ENCODE results near the gene CLIC4. TPM values are rescaled to one million over a fixed set of nuclear protein-coding genes. Genes with fewer than 3 reads are reported as not detected.

Gene CLIC4
- total and polyA plus RNA-seq, 9 of the 15 experiments (the other 6 are each of a cell fraction or from before 2014, with no cell fraction given) = 16.0 to 67.5 (median 38.4) TPM

DNA sequence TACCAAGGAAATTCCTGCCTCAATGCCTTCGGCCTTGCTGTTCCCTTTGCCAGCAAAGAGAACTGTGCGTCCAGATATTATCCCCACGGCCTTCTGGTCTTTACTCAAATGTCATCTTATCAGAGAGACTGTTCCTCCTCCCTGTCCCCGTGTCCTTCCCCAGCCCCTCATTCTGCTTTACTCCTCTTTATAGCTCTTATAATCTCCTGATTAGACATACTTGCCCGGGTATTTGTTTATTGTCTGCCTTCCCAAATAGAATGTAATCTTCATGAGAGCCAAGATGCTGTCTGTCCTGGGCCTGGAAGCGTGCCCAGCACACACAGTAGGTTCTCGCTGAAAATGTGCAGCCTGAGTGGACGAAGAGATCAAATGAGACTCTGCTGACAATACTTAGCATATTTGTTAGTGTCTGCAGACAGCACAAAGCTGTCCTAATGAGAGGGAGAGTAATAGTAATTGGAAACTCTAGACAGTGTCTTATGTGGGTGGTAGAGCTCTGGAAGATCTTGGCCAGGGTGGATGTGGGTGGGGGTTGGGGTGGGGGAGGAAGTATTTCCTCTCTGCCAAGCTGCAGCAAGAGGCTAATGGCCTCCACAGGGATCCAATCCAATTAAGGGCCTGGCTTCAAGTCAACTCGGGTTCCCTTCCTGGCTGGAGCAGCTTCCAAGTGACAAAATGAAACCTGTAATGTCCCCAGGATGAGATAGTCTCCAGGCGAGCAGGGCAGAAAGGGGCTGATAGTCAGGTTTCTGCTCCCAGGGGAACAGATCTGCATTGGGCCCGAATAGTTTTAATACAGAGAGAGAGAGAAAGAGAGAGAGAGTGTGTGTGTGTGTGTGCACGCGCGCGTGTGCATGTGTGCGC lies 9.5 kb upstream of the CLIC4 start (continued):
- TF ChIP-seq NFE2L1 (tag; IDR thresholded peaks at IDR 0.05; ENCODE audit: borderline replicate concordance, low read depth) (no peak), SNAPC5 (CRISPR knock-in tag; IDR thresholded peaks at IDR 0.05) (no peak), TCF7L2 (IDR thresholded peaks at IDR 0.05; ENCODE audit: low read depth, low read length) (no peak), ZNF609 (CRISPR knock-in tag; IDR thresholded peaks at IDR 0.05; ENCODE audit: borderline replicate concordance) (no peak), HNRNPLL (IDR thresholded peaks at IDR 0.05; ENCODE audit: low read depth, low read length, poor library complexity, severe bottlenecking) (peak; percentile 9), XRCC4 (IDR thresholded peaks at IDR 0.05; ENCODE audit: extremely low read depth, insufficient read depth, insufficient read length) (no peak), HMGXB4 (CRISPR knock-in tag; IDR thresholded peaks at IDR 0.05) (no peak), TFAP4 (CRISPR knock-in tag; IDR thresholded peaks at IDR 0.05; ENCODE audit: borderline replicate concordance) (no peak), CHD2 (IDR thresholded peaks at IDR 0.05; ENCODE audit: low read depth, low read length) (no peak), ELF2 (CRISPR knock-in tag; IDR thresholded peaks at IDR 0.05) (0 out of 2 replicates have a peak, but pooled peaks have one; percentile 27), NELFE (IDR thresholded peaks at IDR 0.05; ENCODE audit: insufficient read depth, insufficient read length) (no peak), YY1 (IDR thresholded peaks at IDR 0.05; ENCODE audit: borderline replicate concordance in 1 of 3, control insufficient read depth in 1 of 3, extremely low read depth in 1 of 3, insufficient read depth in 3 of 3, insufficient read length in 1 of 3, insufficient replicate concordance in 2 of 3, low read depth in 1 of 3, low read length in 2 of 3) (peak in 1 of 3 experiments; percentile 57), SMAD1 (IDR thresholded peaks at IDR 0.05; ENCODE audit: low read depth, low read length, partially characterized antibody) (no peak), GTF2E2 (tag; IDR thresholded peaks at IDR 0.05) (no peak)
- TF ChIP-seq, protein P1, sequence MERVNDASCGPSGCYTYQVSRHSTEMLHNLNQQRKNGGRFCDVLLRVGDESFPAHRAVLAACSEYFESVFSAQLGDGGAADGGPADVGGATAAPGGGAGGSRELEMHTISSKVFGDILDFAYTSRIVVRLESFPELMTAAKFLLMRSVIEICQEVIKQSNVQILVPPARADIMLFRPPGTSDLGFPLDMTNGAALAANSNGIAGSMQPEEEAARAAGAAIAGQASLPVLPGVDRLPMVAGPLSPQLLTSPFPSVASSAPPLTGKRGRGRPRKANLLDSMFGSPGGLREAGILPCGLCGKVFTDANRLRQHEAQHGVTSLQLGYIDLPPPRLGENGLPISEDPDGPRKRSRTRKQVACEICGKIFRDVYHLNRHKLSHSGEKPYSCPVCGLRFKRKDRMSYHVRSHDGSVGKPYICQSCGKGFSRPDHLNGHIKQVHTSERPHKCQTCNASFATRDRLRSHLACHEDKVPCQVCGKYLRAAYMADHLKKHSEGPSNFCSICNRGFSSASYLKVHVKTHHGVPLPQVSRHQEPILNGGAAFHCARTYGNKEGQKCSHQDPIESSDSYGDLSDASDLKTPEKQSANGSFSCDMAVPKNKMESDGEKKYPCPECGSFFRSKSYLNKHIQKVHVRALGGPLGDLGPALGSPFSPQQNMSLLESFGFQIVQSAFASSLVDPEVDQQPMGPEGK (CRISPR knock-in tag; IDR thresholded peaks at IDR 0.05; ENCODE audit: borderline replicate concordance) = no peak

Data from K562 (cell line).